Skeletal muscle tissue (tissue), 4 donors: Measurements from ENCODE around the gene TCP11L2. TPM values are rescaled to one million over a fixed set of nuclear protein-coding genes. Genes with fewer than 3 reads are reported as not detected.
A peak's percentile ranks its signal among the peaks of the same experiment; 100 is the strongest.

Source experiments
- H3K27ac ChIP-seq: one replicate; pipeline ENCODE4 v1.7.0; 2013; ENCODE audit warnings: mild to moderate bottlenecking, low read depth, low read length, inconsistent platforms
- H3K27me3 ChIP-seq, 3 donors: one replicate each; pipeline ENCODE4 v1.7.0; 2013; ENCODE audit warnings: low read length in 3 of 3; ENCODE audit not compliant: control insufficient read depth in 3 of 3, insufficient read depth in 3 of 3
- H3K36me3 ChIP-seq, 3 donors: one replicate each; pipeline ENCODE4 v1.7.0; 2013; ENCODE audit warnings: low read length in 3 of 3; ENCODE audit not compliant: control insufficient read depth in 3 of 3, insufficient read depth in 3 of 3
- H3K4me1 ChIP-seq, 3 donors: one replicate each; pipeline ENCODE4 v1.7.0; 2013; ENCODE audit warnings: low read length in 3 of 3, mild to moderate bottlenecking in 3 of 3; ENCODE audit not compliant: control insufficient read depth in 3 of 3, insufficient read depth in 3 of 3
- H3K4me3 ChIP-seq, 3 donors: one replicate each; pipeline ENCODE4 v1.7.0; 2013; ENCODE audit warnings: low read length in 3 of 3
- H3K9ac ChIP-seq, 3 donors: one replicate each; pipeline ENCODE4 v1.7.0; 2013; ENCODE audit warnings: low read length in 3 of 3, mild to moderate bottlenecking in 3 of 3, moderate library complexity in 2 of 3, low read depth in 1 of 3
- H3K9me3 ChIP-seq, 3 donors: one replicate each; pipeline ENCODE4 v1.7.0; 2013; ENCODE audit warnings: low read length in 3 of 3; ENCODE audit not compliant: control insufficient read depth in 3 of 3
- total RNA-seq: library from RNA; depleted of rRNA; stranded (reverse); fragments of >200 nt; gene quantifications from one replicate; pipeline ENCODE4 v1.2.3, GENCODE V29; 2014
- donor health status: Osteomylitis.

The TCP11L2 gene
- total RNA-seq, result 50.6 TPM

DNA sequence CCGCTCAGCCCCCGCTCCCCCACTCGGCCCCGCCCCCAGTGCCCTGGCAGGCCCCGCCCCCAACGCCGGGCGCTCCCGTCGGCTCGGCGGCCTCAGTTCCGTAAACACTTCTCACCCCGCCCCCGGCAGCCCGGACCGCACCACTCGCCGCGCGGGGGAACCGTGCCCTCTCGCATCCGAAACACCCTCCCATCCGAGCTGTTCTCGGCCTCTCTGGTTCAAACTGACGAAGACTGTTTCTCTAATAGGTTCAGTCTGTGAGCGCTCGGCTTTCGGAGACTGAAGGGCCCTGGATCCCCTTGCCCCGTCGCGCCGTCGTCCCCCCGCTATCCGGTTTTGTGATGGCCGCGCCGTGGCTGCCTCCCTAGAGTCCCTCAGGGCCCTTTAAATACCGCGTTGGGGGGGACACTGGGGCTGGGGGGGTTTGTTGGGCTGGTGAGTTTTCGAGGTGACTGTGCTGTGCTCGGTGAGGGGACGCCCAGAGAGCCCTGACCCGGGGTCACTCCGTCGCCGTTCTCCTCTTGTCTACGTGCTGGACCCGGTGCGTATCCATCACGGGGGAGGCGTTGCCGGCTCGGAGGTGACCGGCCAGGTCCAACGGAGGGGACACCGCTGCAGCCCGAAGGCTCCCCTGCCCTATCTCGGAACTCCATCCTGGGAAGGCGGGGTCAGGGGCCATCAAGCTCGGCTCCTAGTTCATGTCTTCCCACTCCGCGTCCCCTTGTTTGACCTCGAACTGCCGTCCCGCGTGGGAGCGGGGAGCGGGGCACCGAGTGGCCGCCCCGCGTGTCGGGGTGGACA lies at the start of gene TCP11L2:
Gene TCP11L2 (plus strand): TSS at position 333 of the 801 bp plus-strand sequence. CDS start 8,343 bp downstream, outside the sequence.
- Histone ChIP-seq H3K27me3 (no peaks in the 10 kb centered on the region), H3K9ac (peak within 1 kb of the TSS; percentile 89 to 98 (median 96)), H3K9me3 (no peaks in the 10 kb centered on the region), H3K27ac (peak within 1 kb of the TSS; percentile 97), H3K4me1 (peaks cover 51 to 65% (median 54%) of the 10 kb centered on the region in 3 donors), H3K36me3 (peaks cover 0 to 8% (median 0%) of the 10 kb centered on the region in 3 donors), H3K4me3 (peak within 1 kb of the TSS; percentile 85 to 93 (median 91))

DNA sequence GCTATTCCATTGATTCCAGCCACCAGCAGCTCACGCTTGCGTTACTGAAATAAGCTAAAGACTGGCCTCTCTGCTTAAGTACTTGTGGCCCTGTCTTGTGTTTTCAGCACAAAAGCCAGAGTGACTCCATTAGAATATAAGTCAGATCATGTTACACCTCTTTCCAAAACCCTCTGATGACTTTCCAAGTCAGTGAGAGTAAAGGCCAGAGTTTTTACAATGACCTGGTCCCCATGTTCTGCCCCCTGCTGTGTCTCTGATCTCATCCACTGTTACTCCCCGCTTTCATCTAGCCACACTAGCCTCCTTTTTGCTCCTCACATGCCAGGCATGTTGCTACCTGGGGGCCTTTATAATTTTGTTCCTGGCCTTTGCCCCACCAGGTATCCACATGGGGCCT lies 47.8 kb upstream of the TCP11L2 start:
- H3K27me3 ChIP-seq, result peaks cover 0 to 2% (median 0%) of the 10 kb centered on the region in 3 donors
- peaks cover 0 to 6% (median 5%) of the 10 kb centered on the region in 3 donors for H3K4me1 ChIP-seq
- no peaks in the 10 kb centered on the region for H3K9me3 ChIP-seq
- no peak overlapping the region for H3K4me3 ChIP-seq
- H3K27ac ChIP-seq, result no peak overlapping the region
- no peak overlapping the region for H3K9ac ChIP-seq
- no peaks in the 10 kb centered on the region for H3K36me3 ChIP-seq

DNA sequence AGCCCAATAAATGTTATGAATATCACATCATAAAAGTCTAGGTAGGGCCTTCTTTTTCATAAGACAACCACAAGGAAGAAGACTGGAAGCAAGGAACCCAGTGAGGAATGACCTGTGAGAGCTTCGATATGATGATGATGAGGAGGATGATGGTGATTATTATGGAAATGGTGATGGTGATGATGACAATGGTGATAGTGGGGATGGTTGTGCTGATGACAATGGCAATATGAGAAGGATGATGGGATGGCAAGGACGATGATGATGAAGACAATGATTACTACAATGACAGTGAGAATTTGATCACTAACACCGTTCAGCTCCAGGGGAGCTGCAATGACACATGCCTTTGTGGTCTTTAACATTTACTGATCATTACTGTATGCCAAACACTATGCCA lies 47.0 kb upstream of the TCP11L2 start:
- Histone ChIP-seq H3K36me3 (no peaks in the 10 kb centered on the region), H3K9ac (no peak overlapping the region)

DNA sequence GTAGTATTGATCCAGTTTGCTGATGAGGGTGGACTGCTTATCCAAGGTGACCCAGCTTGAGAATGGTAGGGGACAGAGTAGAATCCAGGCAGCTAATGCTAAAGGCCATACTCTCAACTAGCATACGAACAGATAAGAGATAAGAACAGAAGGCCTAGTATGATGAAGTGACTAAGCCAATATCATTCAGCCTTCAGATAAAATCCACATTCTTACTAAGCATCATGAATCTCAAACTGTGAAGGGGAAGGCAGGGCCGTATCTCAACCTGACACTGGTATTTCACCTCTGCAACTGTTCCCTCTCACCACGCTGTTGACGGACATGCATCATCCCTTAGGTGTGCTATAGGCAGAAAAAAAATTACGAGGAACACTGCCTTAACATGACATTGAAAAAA lies 46.6 kb upstream of the TCP11L2 start:
- peaks cover 0 to 2% (median 0%) of the 10 kb centered on the region in 3 donors for H3K27me3 ChIP-seq
- H3K9ac ChIP-seq, result no peak overlapping the region
- no peaks in the 10 kb centered on the region for H3K9me3 ChIP-seq
- H3K4me3 ChIP-seq, result no peak overlapping the region
- H3K36me3 ChIP-seq, result no peaks in the 10 kb centered on the region
- H3K4me1 ChIP-seq, result peaks cover 0 to 6% (median 5%) of the 10 kb centered on the region in 3 donors
- no peak overlapping the region for H3K27ac ChIP-seq

More for the DNA sequence above, 47.0 kb upstream of the TCP11L2 start:
- no peaks in the 10 kb centered on the region for H3K9me3 ChIP-seq
- H3K27me3 ChIP-seq, result peaks cover 0 to 2% (median 0%) of the 10 kb centered on the region in 3 donors
- H3K27ac ChIP-seq, result no peak overlapping the region
- H3K4me3 ChIP-seq, result no peak overlapping the region
- peaks cover 0 to 6% (median 5%) of the 10 kb centered on the region in 3 donors for H3K4me1 ChIP-seq

DNA sequence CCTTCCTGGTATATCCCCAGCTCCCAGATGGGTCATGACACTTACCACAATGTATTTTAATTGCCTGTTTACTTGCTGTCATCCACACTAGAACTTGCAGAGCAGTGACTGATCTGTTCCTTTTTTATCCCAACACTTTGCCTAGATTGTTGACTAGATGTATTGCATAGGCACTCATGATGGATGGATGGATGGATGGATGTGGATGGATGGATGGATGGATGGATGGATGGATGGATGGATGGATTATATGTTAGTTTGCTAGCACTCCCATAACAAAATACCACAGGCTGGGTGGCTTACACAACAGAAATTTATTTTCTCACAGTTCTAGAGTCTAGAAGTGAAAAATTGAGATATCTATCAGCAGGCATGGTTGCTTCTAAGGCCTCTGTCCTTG lies 46.0 kb upstream of the TCP11L2 start:
- H3K27me3 ChIP-seq, result peaks cover 0 to 2% (median 0%) of the 10 kb centered on the region in 3 donors
- H3K9me3 ChIP-seq, result no peaks in the 10 kb centered on the region
- no peak overlapping the region for H3K4me3 ChIP-seq
- peaks cover 0 to 6% (median 5%) of the 10 kb centered on the region in 3 donors for H3K4me1 ChIP-seq
- H3K36me3 ChIP-seq, result no peaks in the 10 kb centered on the region
- H3K9ac ChIP-seq, result no peak overlapping the region
- H3K27ac ChIP-seq, result no peak overlapping the region

DNA sequence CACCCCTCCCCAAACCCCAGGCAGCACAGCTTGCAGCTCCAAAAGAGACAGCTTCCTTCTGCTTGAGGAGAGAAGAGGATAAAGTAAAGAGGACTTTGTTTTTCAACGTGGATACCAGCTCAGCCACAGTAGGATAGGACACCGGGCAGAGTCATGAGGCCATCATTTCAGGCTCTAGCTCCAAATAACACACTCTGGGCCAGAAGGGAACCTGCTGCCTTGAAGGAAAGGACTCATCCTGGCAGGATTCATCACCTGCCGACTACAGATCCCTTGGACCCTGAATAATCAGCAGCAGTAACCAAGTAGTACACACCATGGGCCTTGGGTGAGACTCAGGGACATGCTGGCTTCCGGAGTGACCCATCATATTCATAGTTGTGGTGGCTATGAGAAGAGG lies 44.3 kb upstream of the TCP11L2 start:
- H3K9me3 ChIP-seq, result no peaks in the 10 kb centered on the region

DNA sequence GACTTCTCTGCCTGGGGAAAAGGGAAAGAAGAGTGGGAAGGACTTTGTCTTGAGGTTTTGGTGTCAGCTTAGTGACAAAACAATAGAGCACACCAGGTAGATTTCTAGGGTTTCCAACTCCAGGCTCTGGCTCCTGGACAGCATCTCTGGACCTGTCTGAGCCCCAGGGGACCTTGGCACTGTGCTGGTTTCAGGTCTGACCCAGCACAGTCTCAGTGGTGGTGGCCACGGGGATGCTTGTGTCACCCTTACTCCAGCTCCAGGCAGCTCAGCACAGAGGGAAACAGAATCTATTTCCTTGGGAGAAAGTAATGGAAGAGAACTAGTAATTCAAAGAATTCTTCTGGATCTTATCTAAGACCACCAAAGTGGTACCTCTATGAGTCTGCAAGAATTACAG lies 43.6 kb upstream of the TCP11L2 start:
- H3K27me3 ChIP-seq, result peaks cover 0 to 2% (median 0%) of the 10 kb centered on the region in 3 donors
- H3K4me1 ChIP-seq, result peaks cover 0 to 6% (median 5%) of the 10 kb centered on the region in 3 donors
- no peak overlapping the region for H3K9ac ChIP-seq
- no peak overlapping the region for H3K4me3 ChIP-seq
- H3K36me3 ChIP-seq, result no peaks in the 10 kb centered on the region
- H3K27ac ChIP-seq, result no peak overlapping the region
- H3K9me3 ChIP-seq, result no peaks in the 10 kb centered on the region

More for the DNA sequence above, 44.3 kb upstream of the TCP11L2 start:
- Histone ChIP-seq H3K4me1 (peaks cover 0 to 6% (median 5%) of the 10 kb centered on the region in 3 donors), H3K27ac (no peak overlapping the region), H3K9ac (no peak overlapping the region), H3K4me3 (no peak overlapping the region), H3K27me3 (peaks cover 0 to 2% (median 0%) of the 10 kb centered on the region in 3 donors), H3K36me3 (no peaks in the 10 kb centered on the region)

DNA sequence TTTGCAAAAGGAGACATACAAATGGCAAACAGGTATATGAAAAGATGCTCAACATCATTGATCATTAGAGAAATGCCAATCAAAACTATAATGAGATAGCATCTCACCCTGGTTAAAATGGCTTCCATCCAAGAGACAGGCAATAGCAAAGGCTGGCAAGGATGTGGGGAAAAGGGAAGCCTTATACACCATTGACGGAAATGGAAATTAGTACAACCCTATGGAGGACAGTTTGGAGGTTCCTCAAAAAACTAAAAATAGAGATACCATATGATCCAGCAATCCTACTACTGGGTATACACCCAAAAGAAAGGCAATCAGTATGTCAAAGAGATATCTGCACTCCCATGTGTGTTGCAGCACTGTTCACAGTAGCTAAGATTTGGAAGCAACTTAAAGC lies 37.4 kb upstream of the TCP11L2 start:
- no peaks in the 10 kb centered on the region for H3K36me3 ChIP-seq
- no peaks in the 10 kb centered on the region for H3K27me3 ChIP-seq
- H3K4me3 ChIP-seq, result no peak overlapping the region
- no peak overlapping the region for H3K9ac ChIP-seq
- H3K9me3 ChIP-seq, result no peaks in the 10 kb centered on the region
- no peaks in the 10 kb centered on the region for H3K4me1 ChIP-seq
- no peak overlapping the region for H3K27ac ChIP-seq

DNA sequence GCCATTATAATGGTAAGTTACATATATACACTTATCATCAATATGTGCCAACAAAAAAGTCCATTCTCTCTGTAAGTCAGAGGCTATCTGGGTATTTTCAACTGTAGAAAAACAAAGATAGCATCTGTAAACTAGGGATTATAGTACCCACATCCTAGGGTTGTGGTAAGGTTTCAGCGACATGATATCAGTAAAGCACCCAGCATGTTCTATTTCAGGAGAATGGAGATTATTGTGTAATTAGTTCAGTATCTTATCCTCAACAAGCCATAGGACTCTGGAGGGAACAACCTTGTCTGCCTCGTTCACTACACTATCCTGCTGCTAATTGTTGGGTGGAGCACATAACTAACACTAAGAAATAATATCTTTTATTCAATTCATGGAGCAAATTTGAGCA lies 35.0 kb upstream of the TCP11L2 start:
- Histone ChIP-seq H3K27ac (no peak overlapping the region), H3K9me3 (no peaks in the 10 kb centered on the region), H3K4me3 (no peak overlapping the region), H3K27me3 (no peaks in the 10 kb centered on the region), H3K36me3 (no peaks in the 10 kb centered on the region), H3K9ac (no peak overlapping the region), H3K4me1 (peaks cover 0 to 4% (median 3%) of the 10 kb centered on the region in 3 donors)

DNA sequence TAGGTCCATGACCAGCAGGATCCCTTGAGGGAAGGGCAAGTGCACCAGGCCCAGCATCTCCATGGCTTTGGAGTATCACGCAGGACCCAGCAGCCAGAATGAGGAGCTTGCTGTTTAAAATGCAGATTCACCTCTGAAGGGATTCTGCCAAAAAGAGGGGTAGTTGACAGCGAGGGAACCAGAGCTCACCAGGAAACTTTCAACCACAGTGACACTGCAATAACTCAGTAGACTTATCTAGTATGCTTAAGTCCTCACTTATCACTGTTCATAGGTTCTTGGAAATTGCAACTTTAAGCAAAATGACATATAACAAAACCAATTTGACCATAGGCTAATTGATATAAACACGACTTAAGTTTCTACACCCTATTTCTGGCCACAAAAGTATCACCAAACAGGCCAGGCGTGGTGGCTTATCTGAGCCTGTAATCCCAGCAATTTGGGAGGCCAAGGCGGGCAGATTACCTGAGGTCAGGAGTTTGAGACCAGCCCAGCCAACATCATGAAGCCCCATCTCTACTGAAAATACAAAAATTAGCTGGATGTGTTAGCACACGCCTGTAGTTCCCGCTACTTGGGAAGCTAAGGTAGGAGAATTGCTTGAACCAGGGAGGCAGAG lies 33.3 kb upstream of the TCP11L2 start:
- peaks cover 0 to 4% (median 3%) of the 10 kb centered on the region in 3 donors for H3K4me1 ChIP-seq
- H3K9me3 ChIP-seq, result no peaks in the 10 kb centered on the region
- H3K27me3 ChIP-seq, result no peaks in the 10 kb centered on the region
- no peak overlapping the region for H3K9ac ChIP-seq
- no peak overlapping the region for H3K27ac ChIP-seq
- H3K36me3 ChIP-seq, result no peaks in the 10 kb centered on the region
- no peak overlapping the region for H3K4me3 ChIP-seq
